Measurements from ENCODE around the gene RBBP5.

RBBP5 gene

DNA sequence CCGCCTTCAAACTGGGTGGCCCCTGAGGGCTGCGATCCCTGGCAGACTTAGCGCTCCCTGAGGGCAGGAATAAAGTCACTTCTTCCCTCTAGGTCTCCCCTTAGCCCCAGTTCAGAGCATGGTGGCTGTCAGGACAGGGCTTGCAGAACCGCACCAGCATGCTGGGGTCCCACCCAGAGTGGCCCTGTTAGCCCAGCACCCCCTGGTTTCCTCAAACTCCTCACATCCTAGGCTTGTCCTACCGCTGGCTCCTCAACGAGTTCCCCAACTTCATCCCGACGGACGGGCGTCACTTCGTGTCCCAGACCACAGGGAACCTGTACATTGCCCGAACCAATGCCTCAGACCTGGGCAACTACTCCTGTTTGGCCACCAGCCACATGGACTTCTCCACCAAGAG is 62.9 kb downstream of the RBBP5 start:
- DNase-seq (ENCODE audit: low read depth in 2 of 2): no peak

DNA sequence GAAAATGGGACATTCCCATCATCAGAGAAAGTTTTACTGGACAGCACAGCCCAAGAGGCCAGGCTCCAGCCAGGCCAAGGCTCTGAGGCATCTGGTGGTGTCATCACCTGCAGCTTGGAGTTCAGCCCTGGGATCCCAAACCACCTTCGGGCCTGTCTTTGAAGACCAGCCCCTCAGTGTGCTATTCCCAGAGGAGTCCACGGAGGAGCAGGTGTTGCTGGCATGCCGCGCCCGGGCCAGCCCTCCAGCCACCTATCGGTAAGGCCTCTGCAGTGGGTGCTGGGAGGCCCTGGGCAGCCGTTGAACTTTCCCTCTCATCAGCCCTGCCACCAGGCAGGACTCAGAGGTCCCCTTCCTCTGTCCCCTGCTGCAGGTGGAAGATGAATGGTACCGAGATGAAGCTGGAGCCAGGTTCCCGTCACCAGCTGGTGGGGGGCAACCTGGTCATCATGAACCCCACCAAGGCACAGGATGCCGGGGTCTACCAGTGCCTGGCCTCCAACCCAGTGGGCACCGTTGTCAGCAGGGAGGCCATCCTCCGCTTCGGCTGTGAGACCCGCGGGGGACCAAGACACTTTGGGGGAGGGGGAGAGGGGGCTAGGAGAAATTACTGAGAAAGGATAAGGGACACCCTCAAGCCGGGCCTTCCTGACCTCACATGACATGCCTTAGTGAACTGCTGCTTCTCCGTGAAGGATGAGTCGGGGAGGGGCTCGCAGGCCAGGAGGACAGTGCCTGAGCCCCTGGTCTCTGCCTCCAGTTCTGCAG is 63.8 kb downstream of the RBBP5 start:
- no peak for DNase-seq (ENCODE audit: low read depth in 2 of 2)

DNA sequence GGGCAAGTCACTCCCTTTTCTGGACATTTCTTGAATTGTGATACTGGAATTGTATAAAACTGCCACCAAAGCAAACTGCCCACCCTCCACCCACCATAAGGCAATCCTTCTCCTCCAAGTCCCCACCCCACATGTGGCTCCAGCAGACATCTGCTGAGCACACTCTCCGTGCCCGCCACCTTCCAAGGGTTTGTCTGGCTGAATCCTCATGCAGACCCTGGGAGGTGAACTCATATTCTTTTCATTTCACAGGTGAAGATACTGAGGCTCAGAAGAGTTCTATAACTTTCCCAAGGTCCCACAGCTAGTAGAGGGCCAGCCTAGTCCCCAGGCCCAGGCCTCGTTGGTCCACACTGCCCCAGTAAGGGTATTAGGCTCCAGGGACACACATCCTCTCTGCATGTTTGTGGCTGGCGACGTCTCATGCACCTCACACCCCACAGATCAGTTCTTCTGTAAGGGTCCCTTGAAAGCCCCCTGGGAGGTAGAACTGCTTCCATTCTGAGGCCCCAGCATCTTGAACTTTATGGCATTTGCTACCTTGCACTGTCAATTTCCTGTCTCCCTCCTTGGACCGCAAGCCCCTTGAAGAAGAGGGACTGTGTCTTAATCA is 64.7 kb downstream of the RBBP5 start:
- no peak for DNase-seq (ENCODE audit: low read depth in 2 of 2)

DNA sequence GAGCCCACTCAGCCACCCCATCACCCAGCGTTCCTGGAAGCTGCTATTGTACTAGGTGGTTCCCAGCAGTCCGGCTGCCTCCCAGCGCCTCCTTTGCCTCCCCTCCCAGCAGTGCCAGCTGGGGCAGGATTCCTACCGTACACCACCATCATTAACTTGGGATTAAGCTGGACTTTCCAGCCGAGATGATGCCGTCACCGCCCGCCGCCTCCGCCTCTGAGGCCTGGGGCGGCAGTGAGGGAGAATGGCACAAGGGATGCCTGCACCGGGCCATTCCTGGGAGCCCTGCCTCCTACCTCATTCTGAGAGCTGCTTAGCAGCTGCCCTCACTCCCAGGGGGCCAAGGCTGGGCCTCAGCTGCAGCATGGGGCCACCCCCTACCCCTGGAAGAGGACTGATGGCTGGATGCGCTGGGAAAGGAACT is 65.6 kb downstream of the RBBP5 start:
- DNase-seq (ENCODE audit: low read depth in 2 of 2): no peak

DNA sequence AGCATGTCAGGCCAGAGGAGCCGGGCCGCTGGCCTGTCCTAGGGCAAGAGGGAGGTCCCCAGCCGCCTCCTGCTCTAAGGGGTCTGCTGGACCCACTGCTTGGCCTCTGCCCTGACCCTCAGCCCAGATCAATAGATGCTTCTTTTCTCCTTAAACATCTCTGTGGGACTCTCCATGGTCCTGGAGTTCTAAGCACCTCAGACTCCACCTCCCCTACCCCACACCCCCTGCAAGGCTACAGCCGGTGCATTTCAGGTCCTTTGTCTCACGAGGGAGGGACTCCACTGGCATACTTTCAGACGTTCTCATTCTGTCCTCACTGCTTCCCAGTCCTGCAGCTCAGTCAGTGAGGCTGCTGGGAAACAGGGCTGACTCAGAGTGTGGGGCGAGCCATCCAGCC is 67.8 kb downstream of the RBBP5 start:
- no peak for DNase-seq (ENCODE audit: low read depth in 2 of 2)

DNA sequence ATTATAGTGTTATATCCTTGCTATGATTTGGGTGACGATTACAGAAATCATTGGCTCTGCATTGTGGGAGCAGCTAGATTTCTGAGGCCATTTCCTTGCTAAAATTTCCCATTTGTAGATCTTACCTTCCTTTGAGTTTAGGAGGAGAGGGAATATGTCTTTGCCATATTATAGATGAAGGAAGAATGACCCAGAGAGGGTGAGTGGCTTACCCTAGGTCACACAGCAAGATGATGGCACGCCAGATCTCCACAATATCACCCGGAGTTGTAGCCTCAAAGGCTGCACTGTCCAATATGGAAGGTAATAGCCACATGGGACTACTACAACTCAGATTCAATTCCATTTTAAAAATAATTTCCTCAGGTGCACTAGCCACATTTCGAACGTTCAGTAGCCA is 68.5 kb downstream of the RBBP5 start:
- DNase-seq (ENCODE audit: low read depth in 2 of 2): no peak

DNA sequence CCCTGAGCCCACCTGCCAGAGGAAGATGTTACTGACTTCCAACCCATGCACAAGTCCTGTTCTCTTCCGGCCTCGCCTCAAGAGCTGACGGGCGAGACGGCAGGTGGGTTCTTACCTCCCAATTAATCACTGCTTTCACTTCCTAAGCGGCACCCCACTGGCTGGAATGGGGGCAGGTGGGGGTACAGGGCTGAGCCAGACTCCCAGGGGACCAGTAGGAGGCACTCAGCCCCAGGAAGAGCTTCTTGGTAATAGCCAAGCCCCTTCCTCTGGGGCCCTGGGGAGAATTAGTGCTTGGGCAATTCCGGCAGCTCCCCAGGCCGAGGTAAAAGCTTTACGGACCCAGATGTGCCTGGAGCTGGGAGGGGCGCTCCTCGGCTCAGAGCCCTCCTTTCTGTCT is 69.1 kb downstream of the RBBP5 start:
- DNase-seq (ENCODE audit: low read depth in 2 of 2): no peak

DNA sequence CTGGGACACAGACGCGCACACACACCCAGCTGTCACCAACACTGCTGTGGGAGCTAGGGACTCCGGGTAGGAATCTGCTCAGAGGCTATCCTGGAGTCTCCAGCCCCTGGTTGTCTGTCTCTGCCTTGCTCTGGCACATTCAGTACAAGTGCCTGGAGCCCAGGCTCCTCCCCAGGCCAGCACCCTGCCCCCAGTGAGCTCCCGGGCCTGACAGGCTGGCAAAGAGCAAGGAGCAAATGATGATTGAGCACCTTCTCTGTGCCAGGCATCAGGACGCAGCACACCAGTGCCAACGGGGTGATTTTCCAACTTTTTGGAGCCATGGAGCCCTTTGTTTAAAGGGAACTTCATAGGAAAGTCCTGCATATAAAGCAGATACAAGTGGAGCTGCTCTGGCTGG is 72.3 kb downstream of the RBBP5 start:
- no peak for DNase-seq (ENCODE audit: low read depth in 2 of 2)

DNA sequence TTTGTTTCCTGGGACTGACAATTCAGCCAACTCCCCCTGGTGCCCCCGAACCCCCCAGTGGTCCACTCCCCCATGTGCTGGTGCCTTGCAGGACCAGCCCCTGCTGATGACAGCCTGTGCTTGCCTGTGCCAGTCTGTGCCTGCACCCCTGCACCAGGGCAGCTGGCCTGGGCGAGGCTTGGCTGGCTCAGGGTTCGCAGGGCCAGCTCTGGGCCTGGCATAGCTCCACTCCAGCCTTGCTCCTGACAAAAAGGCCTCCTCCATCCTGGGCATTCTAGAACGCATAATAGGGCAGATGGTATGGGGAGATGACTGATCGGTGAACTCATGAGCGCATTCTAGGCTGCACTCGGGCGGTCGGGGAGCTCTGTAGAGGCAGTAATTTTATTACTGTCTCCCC is 73.4 kb downstream of the RBBP5 start:
- no peak for DNase-seq (ENCODE audit: low read depth in 2 of 2)

DNA sequence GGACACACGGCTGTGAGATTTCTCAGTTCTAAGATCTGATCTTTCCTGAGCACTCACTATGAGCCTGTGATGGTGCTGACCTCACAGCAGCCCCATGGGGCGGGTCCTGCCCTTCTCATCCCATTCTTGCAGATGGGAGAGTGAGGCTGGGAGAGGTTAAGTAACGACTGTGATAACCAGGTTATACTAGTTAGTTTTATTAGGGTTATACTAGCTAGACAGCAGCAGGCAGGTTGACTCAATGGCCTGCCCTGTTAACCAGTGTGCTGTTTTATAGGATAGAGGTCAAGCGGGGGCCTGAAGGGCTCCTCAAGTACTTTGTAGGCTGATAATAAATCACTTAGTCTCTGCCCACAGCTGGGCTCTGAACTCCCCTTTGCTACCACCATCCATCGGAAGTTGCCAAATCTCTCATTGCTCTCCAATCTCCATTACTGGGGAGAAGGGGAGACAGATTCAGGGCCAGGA is 74.0 kb downstream of the RBBP5 start:
- DNase-seq (ENCODE audit: low read depth in 2 of 2): no peak

DNA sequence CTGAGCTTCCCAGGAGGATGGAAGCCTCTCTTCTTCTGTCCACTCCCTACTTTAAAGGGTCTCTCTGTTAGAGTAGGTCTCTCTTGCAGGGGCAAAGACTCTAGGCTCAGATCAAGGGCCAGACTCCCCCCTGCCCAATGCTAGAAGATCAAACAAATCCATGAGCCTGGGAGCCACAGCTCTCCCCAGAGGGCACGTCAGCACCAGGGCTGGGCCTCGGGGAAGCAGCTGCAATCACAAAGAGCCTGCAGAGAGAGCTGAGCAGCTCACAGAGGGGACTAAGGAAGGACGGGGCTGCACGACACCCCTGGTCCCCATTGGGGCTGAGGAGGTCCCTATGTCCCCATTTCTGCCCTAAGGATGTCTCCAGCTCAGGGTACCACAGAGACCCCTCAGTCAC is 74.9 kb downstream of the RBBP5 start:
- no peak for DNase-seq (ENCODE audit: low read depth in 2 of 2)

DNA sequence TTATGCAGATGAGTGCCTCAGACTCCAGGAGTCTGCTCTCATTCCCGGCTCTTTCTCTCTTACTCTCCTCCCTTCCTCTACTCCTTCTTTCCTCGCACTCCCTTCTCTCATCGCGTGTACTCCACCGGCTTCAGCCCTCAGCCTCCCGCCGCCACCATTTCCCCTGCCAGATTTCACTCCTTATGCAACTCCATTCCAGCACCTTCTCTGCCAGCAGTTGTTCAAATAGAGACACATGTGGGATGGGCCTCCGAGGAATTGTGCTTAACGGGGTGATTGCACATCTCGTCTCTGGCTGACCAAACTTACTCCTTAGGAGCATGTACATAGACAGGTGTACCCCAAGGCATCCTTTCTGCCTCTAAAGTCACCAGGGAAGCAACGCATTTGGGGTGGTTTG is 76.6 kb downstream of the RBBP5 start:
- DNase-seq (ENCODE audit: low read depth in 2 of 2): no peak

DNA sequence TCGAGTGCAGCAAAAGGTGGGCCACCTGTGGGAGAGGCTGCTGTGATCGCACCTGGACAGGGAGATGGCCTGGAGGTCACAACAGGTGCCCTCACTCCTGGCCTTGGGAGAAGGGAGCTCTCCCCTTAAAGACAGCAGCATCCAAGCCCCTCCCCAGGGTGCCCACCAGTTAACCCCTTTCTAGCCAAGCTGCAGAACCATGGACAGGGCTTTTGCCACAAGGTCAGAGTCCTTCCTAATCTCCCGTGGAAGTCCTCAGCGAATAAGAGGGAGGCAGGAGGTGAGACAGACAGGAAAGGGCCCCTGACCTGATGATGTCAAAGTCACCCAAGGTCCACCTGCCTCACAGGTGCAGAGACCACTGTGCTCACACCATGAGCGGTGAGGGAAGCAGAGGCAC is 77.0 kb downstream of the RBBP5 start:
- no peak for DNase-seq (ENCODE audit: low read depth in 2 of 2)

DNA sequence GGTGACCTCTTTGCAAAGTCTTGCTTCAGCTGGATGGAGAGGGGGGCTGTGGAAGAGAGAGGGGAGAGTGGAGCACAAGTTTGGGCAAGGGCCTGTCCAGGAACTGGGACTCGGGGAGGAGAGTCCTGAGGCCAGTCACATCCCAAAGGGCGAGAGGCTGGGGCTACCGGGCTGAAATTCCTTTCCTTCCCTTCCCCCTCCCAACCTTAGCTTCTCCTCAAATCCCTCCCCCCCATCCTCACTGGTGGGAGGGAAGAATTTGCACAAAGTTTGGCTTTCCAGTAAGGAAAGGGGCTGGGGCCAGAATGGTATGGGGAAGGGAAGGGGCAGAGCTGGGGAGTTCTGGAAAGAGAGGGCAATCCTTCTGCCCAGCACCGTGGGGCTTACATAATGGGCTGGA is 77.9 kb downstream of the RBBP5 start:
- no peak for DNase-seq (ENCODE audit: low read depth in 2 of 2)

DNA sequence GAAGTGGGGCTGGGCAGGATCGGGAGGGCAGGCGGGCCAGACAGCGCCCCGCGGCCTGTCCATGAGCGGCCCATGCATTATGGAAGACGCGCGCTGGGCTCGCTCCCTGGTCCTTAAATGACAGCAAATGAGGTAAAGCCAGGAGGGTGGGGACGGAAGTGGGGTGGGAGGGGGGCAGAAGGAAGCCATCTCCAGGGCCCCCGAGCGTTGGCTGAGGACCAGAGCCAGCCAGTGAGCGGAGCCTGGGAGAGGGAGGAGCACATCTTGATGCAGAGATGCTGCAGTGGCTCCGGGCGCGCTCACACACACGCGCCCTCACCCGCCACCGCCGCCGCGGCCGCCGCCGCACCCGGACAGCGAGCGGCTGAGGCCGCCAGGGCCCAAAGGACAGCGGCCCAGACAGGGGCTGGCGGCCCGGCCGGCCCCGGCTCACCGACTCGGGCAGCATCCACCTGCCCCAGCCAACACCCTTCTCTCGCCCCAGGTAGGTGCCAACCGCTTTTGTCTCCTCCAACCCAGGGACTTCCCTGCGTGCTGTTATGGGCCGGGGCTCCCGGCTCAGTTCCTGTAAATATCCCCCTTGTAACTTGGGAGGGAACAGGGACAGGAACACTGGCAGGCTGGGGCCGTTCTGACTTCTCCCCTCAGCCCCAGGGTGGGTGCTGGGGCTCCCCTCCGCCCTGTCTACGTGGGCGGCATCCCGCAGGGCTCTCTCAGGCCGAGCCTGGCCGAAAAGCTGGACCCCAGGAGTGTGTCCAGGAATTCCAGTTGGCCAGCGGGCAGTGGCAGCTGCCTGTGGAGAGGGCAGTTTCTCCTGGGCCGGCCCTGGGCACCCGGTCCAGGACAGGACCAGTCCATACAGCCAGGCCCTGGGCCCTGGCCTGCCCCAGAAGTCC is 78.6 kb downstream of the RBBP5 start, which contains the start of gene CNTN2:
TSS of gene CNTN2 (plus strand) at position 302 of the 896 bp plus-strand sequence. CDS start 9,974 bp downstream, outside the sequence.
- DNase-seq (ENCODE audit: low read depth in 2 of 2): no peak

DNA sequence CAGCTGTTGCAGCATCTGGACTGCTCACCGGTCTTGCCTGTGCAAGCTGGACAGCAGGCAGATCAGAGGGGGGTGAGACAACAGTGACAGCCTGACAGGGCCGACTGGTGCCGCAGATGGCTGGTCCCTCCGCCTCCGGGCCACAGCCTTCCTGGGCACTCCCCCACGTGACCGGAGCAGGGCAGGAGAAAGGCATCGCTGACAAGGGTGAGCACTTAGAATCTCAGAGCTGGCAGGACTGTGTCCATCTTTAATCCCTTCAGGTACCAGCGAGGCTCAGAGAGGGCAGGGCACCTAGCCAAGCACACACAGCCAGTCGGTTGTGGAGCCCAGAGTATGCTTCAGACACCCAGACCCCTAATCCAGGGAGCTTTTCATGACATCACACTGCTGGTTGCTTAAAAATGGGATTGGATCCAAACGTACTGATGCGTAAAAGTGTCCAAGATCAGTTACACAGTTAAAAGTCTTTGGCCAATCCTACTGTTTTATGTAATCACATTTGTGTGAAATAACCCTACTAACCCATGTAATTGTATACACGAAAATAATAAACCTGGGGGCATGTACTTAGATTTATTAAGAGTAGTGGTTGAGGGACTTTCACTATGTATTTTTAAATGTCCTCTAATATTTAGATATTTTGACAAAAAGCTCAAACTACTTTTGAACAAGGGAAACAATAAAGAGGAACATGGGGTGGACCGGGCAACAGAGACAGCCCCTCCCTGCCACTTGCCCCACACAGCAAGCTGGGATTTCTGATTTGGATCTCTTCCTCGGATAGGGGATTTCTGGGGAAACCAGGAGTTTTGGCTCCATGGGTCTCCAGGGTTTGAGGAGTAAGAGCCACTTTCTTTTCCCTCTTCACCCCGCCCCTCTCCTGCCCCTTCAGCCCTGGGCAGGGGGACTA is 79.5 kb downstream of the RBBP5 start:
- no peak for DNase-seq (ENCODE audit: low read depth in 2 of 2)

DNA sequence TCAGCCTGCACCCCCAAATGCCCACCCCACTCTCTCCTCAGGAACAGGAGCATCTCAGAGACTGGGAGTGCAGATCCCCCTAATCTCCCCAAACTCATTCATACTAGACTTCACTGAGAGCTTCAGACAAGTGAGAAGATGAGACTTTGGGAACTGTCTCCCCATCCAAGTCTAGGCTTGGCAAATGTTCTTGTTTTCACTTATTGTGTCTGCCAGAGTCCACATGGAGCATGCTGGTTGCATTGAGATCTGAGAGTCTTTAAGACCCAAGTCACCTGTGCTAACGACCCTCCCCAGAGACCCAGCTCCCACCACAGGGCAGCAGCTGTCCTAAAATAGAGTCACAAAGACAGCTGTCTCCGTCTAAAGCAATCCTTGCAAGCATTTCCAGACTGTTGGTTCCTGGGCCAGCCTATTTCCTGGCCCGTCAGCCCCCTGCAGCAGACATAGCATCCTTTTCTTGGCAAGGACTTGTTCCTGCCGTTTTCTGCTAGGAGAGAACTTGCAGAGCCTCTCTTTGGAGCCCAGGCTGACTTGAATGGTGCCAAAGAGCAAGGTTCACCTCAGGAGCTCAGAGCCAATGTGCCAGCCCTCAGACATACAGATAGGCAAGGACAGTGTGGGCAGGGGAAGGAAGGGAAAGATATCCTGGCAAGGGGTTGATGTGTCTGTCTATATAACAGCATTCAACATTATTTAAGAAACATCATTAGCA is 80.6 kb downstream of the RBBP5 start:
- DNase-seq (ENCODE audit: low read depth in 2 of 2): no peak

DNA sequence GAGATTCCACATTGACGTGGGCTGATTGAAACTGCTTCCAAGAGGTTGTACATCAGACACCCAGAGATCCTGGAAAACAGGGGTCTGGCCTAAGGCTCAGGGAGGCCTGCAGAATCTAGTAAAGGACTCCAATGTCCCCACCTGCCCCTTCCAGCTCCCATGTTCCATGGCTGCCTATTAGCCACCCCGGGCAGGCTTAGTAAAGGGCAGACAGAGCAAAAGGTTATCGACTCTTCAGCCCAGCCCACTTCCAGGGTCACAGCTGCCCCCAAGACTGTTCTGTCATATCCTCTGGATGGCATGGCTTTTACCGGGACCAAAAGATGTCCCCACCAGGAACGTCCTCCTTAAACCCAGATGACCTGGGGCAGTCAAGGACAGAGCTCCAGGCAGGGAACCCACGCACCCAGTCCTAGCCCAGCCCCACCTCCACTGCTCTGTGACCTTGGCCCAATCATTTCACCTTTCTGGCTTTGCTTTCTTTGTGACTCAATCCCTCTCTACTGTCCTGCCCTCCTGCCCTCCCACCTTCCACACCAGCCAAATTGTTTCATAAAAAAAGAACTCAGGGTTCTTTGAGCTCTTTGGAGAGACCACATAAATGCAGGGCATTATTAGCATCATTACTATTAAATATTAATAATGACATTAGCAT is 83.5 kb downstream of the RBBP5 start:
- no peak for DNase-seq (ENCODE audit: low read depth in 2 of 2)

DNA sequence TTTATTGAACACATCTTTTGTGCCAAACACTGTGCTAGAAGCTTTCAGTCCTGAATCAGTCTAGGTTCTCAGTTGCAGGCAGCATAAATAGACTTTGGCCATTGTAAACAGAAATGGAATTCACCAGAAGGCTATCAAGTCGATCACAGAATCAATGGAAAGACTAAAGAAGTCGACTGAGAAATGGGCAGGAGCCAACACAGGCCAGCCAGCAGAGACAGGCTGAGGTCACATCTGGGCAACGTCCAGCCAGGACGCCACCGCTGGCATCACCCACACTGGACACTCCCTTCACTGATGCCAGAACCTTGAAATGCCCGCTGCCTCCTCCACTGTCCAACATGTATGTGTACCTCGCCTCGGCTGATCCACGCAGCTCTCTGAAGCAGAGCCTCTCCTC is 84.2 kb downstream of the RBBP5 start:
- no peak for DNase-seq (ENCODE audit: low read depth in 2 of 2)

All from stimulated activated CD8-positive, alpha-beta memory T cell treated with anti-CD3 and anti-CD28 coated beads, Interleukin-15, amount 100 ng/mL, for 48 hours (primary cell).